Liver (tissue), 3 donors: Measurements from ENCODE around the gene ECSIT.
"Not testable (repeated sequence)": the region's sequence is repeated elsewhere in the genome, so short reads cannot be mapped to it uniquely, and the experiment has no call there.

ENCODE experiments used
- ATF3 ChIP-seq: IDR thresholded peaks from 2 replicates; pipeline ENCODE4 v1.6.1; 2016; ENCODE audit warnings: antibody characterized with exemption
- CTCF ChIP-seq: fragments of 150-350 bp; IDR thresholded peaks from 2 replicates; pipeline ENCODE4 v1.5.1; 2017; ENCODE audit warnings: improper control_type of control experiment, low read depth, low read length; ENCODE audit not compliant: missing input control
- SP1 ChIP-seq: IDR thresholded peaks from 2 replicates; pipeline ENCODE4 v1.6.1; 2018; ENCODE audit warnings: antibody characterized with exemption, mild to moderate bottlenecking
- donor health status: healthy.
- donor health status: healthy.

- not testable (repeated sequence) for TF ChIP-seq CTCF, SP1, ATF3
These were observed 44.4 kb upstream of the ECSIT start for GRCh38 chr19:11573354-11573753.
